B cell (primary cell): ENCODE measurements around the gene DSP.

Experiments
- EZH2 ChIP-seq: IDR thresholded peaks from 2 replicates; pipeline ENCODE4 v1.6.1; 2012; ENCODE audit warnings: borderline replicate concordance, low read depth, mild to moderate bottlenecking, moderate library complexity, low read length; ENCODE audit not compliant: insufficient read depth, poor library complexity, severe bottlenecking
- TF ChIP-seq, protein P1 (sequence below): fragments of 200-600 bp; IDR thresholded peaks from one replicate; pipeline ENCODE4 v1.8.0; 2022; ENCODE audit warnings: antibody characterized with exemption, mild to moderate bottlenecking

- TF ChIP-seq EZH2: no peak
- TF ChIP-seq, protein P1, sequence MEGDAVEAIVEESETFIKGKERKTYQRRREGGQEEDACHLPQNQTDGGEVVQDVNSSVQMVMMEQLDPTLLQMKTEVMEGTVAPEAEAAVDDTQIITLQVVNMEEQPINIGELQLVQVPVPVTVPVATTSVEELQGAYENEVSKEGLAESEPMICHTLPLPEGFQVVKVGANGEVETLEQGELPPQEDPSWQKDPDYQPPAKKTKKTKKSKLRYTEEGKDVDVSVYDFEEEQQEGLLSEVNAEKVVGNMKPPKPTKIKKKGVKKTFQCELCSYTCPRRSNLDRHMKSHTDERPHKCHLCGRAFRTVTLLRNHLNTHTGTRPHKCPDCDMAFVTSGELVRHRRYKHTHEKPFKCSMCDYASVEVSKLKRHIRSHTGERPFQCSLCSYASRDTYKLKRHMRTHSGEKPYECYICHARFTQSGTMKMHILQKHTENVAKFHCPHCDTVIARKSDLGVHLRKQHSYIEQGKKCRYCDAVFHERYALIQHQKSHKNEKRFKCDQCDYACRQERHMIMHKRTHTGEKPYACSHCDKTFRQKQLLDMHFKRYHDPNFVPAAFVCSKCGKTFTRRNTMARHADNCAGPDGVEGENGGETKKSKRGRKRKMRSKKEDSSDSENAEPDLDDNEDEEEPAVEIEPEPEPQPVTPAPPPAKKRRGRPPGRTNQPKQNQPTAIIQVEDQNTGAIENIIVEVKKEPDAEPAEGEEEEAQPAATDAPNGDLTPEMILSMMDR: no peak
These were observed 38.7 kb upstream of the DSP start for GRCh38 chr6:7502743-7503142.
